Activated naive CD4-positive, alpha-beta T cell treated with anti-CD3 and anti-CD28 coated beads, Interleukin-2, amount 50 U/mL, for 72 hours (primary cell): ENCODE measurements around the gene ITGB1BP1. TPM values are rescaled to one million over a fixed set of nuclear protein-coding genes. Genes with fewer than 3 reads are reported as not detected.

Source experiments
- total RNA-seq, 2 donors: library from RNA; stranded (reverse); gene quantifications; one replicate each; pipeline ENCODE4 v1.2.3, GENCODE V29; 2022

ITGB1BP1 gene
- total RNA-seq, 2 donors from 2014 or later = 101 to 173 TPM

Other genes starting within 250 kb of the ITGB1BP1 start
- gene ASAP2, start 216.7 kb downstream of the ITGB1BP1 start, total RNA-seq = 1 to 10 TPM in 1 of 2 donors, under 1 TPM in 1; 0.09 to 1.0 TPM
- 10 to 100 TPM; 55.8 to 63.3 TPM for gene CPSF3, start 126 bp upstream of the ITGB1BP1 start, total RNA-seq
- 10 to 100 TPM; 65.8 TPM for gene IAH1, start 51.0 kb upstream of the ITGB1BP1 start, total RNA-seq
- 10 to 100 TPM; 14.4 to 36.5 TPM for gene ADAM17, start 132.3 kb upstream of the ITGB1BP1 start, total RNA-seq
- gene YWHAQ, start 207.5 kb upstream of the ITGB1BP1 start, total RNA-seq = 100 to 1,000 TPM; 225 to 256 TPM